Liver (tissue), 9 donors: ENCODE measurements around the gene MRPL52. TPM values are rescaled to one million over a fixed set of nuclear protein-coding genes. Genes with fewer than 3 reads are reported as not detected.

Source experiments
- DNase-seq: peaks from one replicate; pipeline ENCODE4 v3.0.0-alpha.2; 2017; ENCODE audit warnings: low spot score
- H3K27ac ChIP-seq, 2 donors: one replicate each; pipeline ENCODE4 v1.7.0; 2013; ENCODE audit warnings: inconsistent platforms in 2 of 2, low read length in 2 of 2, control low read depth in 1 of 2, low read depth in 1 of 2, mild to moderate bottlenecking in 1 of 2
- H3K27me3 ChIP-seq, 4 donors: one replicate each; pipeline versions ENCODE4 v1.6.1 to v1.7.0; 2013; ENCODE audit warnings: low read length in 3 of 4, inconsistent platforms in 1 of 4, mild to moderate bottlenecking in 1 of 4, moderate library complexity in 1 of 4; ENCODE audit not compliant: control insufficient read depth in 4 of 4, insufficient read depth in 4 of 4
- H3K36me3 ChIP-seq, 4 donors: one replicate each; pipeline versions ENCODE4 v1.6.1 to v1.7.0; 2013; ENCODE audit warnings: low read length in 3 of 4, mild to moderate bottlenecking in 3 of 4, low read depth in 1 of 4, moderate library complexity in 1 of 4; ENCODE audit not compliant: control insufficient read depth in 4 of 4, insufficient read depth in 3 of 4
- H3K4me1 ChIP-seq, 4 donors: one replicate each; pipeline versions ENCODE4 v1.6.1 to v1.7.0; 2013; ENCODE audit warnings: low read length in 3 of 4, mild to moderate bottlenecking in 3 of 4, moderate library complexity in 1 of 4; ENCODE audit not compliant: control insufficient read depth in 4 of 4, insufficient read depth in 4 of 4
- H3K4me3 ChIP-seq, 3 donors: one replicate each; pipeline versions ENCODE4 v1.6.1 to v1.7.0; 2013; ENCODE audit warnings: low read length in 3 of 3, control low read depth in 1 of 3, low read depth in 1 of 3, mild to moderate bottlenecking in 1 of 3
- H3K9ac ChIP-seq, 2 donors: one replicate each; pipeline ENCODE4 v1.7.0; 2013; ENCODE audit warnings: low read length in 2 of 2, mild to moderate bottlenecking in 2 of 2, moderate library complexity in 2 of 2, control low read depth in 1 of 2, low read depth in 1 of 2
- H3K9me3 ChIP-seq, 4 donors: one replicate each; pipeline versions ENCODE4 v1.6.1 to v1.7.0; 2013; ENCODE audit warnings: low read length in 3 of 4; ENCODE audit not compliant: control insufficient read depth in 4 of 4
- ATF3 ChIP-seq: IDR thresholded peaks from 2 replicates; pipeline ENCODE4 v1.6.1; 2016; ENCODE audit warnings: antibody characterized with exemption
- CTCF ChIP-seq: fragments of 150-350 bp; IDR thresholded peaks from 2 replicates; pipeline ENCODE4 v1.5.1; 2017; ENCODE audit warnings: improper control_type of control experiment, low read depth, low read length; ENCODE audit not compliant: missing input control
- EGR1 ChIP-seq, 2 donors: IDR thresholded peaks; 2 replicates each; pipeline ENCODE4 v1.6.1; 2016 to 2018; ENCODE audit warnings: antibody characterized with exemption in 2 of 2, low read depth in 2 of 2
- FOXA1 ChIP-seq: IDR thresholded peaks from 2 replicates; pipeline ENCODE4 v1.6.1; 2016; ENCODE audit warnings: antibody characterized with exemption
- FOXA2 ChIP-seq: IDR thresholded peaks from 2 replicates; pipeline ENCODE4 v1.6.1; 2016; ENCODE audit warnings: antibody characterized with exemption
- GABPA ChIP-seq, 2 donors: IDR thresholded peaks in 1 of 2; conservative IDR thresholded peaks in 1 of 2; 2 replicates each; pipeline ENCODE4 v1.6.1; 2016; ENCODE audit warnings: antibody characterized with exemption in 2 of 2, mild to moderate bottlenecking in 1 of 2, moderate library complexity in 1 of 2
- HNF4A ChIP-seq, 2 donors: conservative IDR thresholded peaks; 2 replicates each; pipeline ENCODE4 v1.6.1; 2016; ENCODE audit warnings: antibody characterized with exemption in 2 of 2, mild to moderate bottlenecking in 2 of 2
- HNF4G ChIP-seq: IDR thresholded peaks from 2 replicates; pipeline ENCODE4 v1.6.1; 2016; ENCODE audit warnings: antibody characterized with exemption
- JUND ChIP-seq, 2 donors: IDR thresholded peaks; 2 replicates each; pipeline ENCODE4 v1.6.1; 2016; ENCODE audit warnings: antibody characterized with exemption in 2 of 2
- NR2F2 ChIP-seq: IDR thresholded peaks from 2 replicates; pipeline ENCODE4 v1.6.1; 2016; ENCODE audit warnings: antibody characterized with exemption
- RAD21 ChIP-seq, 2 donors: IDR thresholded peaks; 2 replicates each; pipeline ENCODE4 v1.6.1; 2016; ENCODE audit warnings: antibody characterized with exemption in 2 of 2, mild to moderate bottlenecking in 2 of 2
- RXRA ChIP-seq, 2 donors: IDR thresholded peaks; 2 replicates each; pipeline ENCODE4 v1.6.1; 2017 to 2018; ENCODE audit warnings: antibody characterized with exemption in 2 of 2, mild to moderate bottlenecking in 1 of 2
- SP1 ChIP-seq: IDR thresholded peaks from 2 replicates; pipeline ENCODE4 v1.6.1; 2018; ENCODE audit warnings: antibody characterized with exemption, mild to moderate bottlenecking
- TAF1 ChIP-seq: conservative IDR thresholded peaks from 2 replicates; pipeline ENCODE4 v1.6.1; 2016; ENCODE audit warnings: antibody characterized with exemption, mild to moderate bottlenecking
- YY1 ChIP-seq: IDR thresholded peaks from 2 replicates; pipeline ENCODE4 v1.6.1; 2016; ENCODE audit warnings: antibody characterized with exemption, mild to moderate bottlenecking
- ZBTB33 ChIP-seq: IDR thresholded peaks from 2 replicates; pipeline ENCODE4 v1.6.1; 2016; ENCODE audit warnings: antibody characterized with exemption
- WGBS: extraction: QIAGEN DNeasy Blood & Tissue Kit; methylation state at CpG from one replicate; pipeline ENCODE4 v1.1.7; 2013; 5-methylcytosine and 5-hydroxymethylcytosine counted together
- polyA plus RNA-seq, 2 donors: library from polyadenylated mRNA; stranded (reverse) in 1 of 2; unstranded in 1 of 2; fragments of 200-250 nt in 1 of 2; fragments of >200 nt in 1 of 2; fragmentation: Nextera tagmentation in 1 of 2; extraction: Ambion mirVana in 1 of 2; gene quantifications; one replicate each; pipeline versions ENCODE4 v1.2.1 to v1.2.3, GENCODE V29; 2013 to 2015
- total RNA-seq, 2 donors: library from RNA; depleted of rRNA; stranded (reverse); fragments of >200 nt; gene quantifications; one replicate each; pipeline ENCODE4 v1.2.3, GENCODE V29; 2014
- donor health status: healthy.
- donor health status: healthy.
- donor health status: healthy.
- donor health status: healthy.
- donor health status: healthy.

The MRPL52 gene
- total and polyA plus RNA-seq, 4 donors: 9.1 to 142 (median 36.6) TPM

GRCh38 chr14:22837750-22838538 is 8.3 kb downstream of the MRPL52 start:
- peak overlapping the region; percentile 0 to 21 for H3K9ac ChIP-seq
- TF ChIP-seq CTCF: no peak
- no peak for TF ChIP-seq ATF3
- TF ChIP-seq EGR1 (IDR thresholded peaks at IDR 0.05; ENCODE audit: low read depth in 2 of 2): no peak
- no peak for TF ChIP-seq HNF4G
- no peak for TF ChIP-seq SP1
- TF ChIP-seq GABPA (IDR thresholded peaks at IDR 0.05 in 1 of 2, conservative IDR thresholded peaks at IDR 0.05 in 1 of 2): no peak
- TF ChIP-seq TAF1: no peak
- no peak for TF ChIP-seq NR2F2
- TF ChIP-seq RXRA (IDR thresholded peaks at IDR 0.05): no peak
- TF ChIP-seq YY1: no peak
- TF ChIP-seq RAD21 (IDR thresholded peaks at IDR 0.05): no peak
- no peak for TF ChIP-seq JUND (IDR thresholded peaks at IDR 0.05)
- no peak for TF ChIP-seq ZBTB33
- peak overlapping the region in 2 of 3 donors; percentile 68 to 73 for H3K4me3 ChIP-seq
- peaks cover 0 to 18% (median 3%) of the 10 kb centered on the region in 4 donors for H3K4me1 ChIP-seq
- no peak for DNase-seq
- peak overlapping the region; percentile 72 to 73 for H3K27ac ChIP-seq
- no peaks in the 10 kb centered on the region for H3K27me3 ChIP-seq
- peaks cover 3 to 11% (median 5%) of the 10 kb centered on the region in 4 donors for H3K36me3 ChIP-seq
- WGBS: 55% methylated on average over 25 of the region's 25 CpGs
- H3K9me3 ChIP-seq: no peaks in the 10 kb centered on the region

- Histone ChIP-seq H3K4me3 (peak overlapping the region in 1 of 3 donors; percentile 73), H3K27ac (peak overlapping the region; percentile 25 to 73), H3K4me1 (peaks cover 0 to 18% (median 3%) of the 10 kb centered on the region in 4 donors), H3K9me3 (no peaks in the 10 kb centered on the region), H3K27me3 (no peaks in the 10 kb centered on the region), H3K9ac (no peak overlapping the region), H3K36me3 (peaks cover 3 to 6% (median 4%) of the 10 kb centered on the region in 4 donors)
- no peak for DNase-seq
- TF ChIP-seq HNF4A (conservative IDR thresholded peaks at IDR 0.05) (no peak), FOXA2 (no peak), CTCF (no peak), FOXA1 (no peak)
- WGBS: 73% methylated on average over 6 of the region's 6 CpGs
Observed at GRCh38 chr14:22838631-22839041, 8.9 kb downstream of the MRPL52 start.
